ENCODE data around the gene TYK2. TPM values are rescaled to one million over a fixed set of nuclear protein-coding genes. Genes with fewer than 3 reads are reported as not detected.

TYK2 gene
- total and polyA plus RNA-seq, 2 experiments from 2014 or later: 60.4 to 85.5 TPM

- Histone ChIP-seq H2AFZ (no peak overlapping the region), H3K4me1 (ENCODE audit: insufficient read depth) (peaks cover 17% of the 10 kb centered on the region), H3K79me2 (ENCODE audit: insufficient read depth) (peaks cover 72% of the 10 kb centered on the region), H3F3A (ENCODE audit: insufficient read depth) (no peaks in the 10 kb centered on the region), H3K9me2 (ENCODE audit: insufficient read depth) (no peaks in the 10 kb centered on the region), H3K4me2 (ENCODE audit: unreplicated experiment) (no peak overlapping the region), H3K27ac (no peak overlapping the region), H3K9me3 (ENCODE audit: low read depth) (no peaks in the 10 kb centered on the region), H3K27me3 (replicated peaks; ENCODE audit: insufficient read depth) (no peaks in the 10 kb centered on the region), H3K36me3 (ENCODE audit: low read depth) (peaks cover 10% of the 10 kb centered on the region; the same call in 1 of the 2 replicates), H3K4me3 (no peak overlapping the region), H3K9ac (no peak overlapping the region), H4K20me1 (ENCODE audit: insufficient read depth) (no peaks in the 10 kb centered on the region; the same call in 1 of the 2 replicates)
- no peak for TF ChIP-seq EZH2 (IDR thresholded peaks at IDR 0.05; ENCODE audit: insufficient read depth, poor library complexity, severe bottlenecking)
- WGBS, 2 experiments (ENCODE audit: low coverage in 1 of 2, low lambda C conversion rate in 2 of 2, missing lambda C conversion rate in 2 of 2): 89 to 91% methylated on average over 9 of the region's 9 CpGs
- in situ Hi-C loops (cut with MboI): loop anchor here (25.0 kb wide), 1 partner anchor 462 kb away; the partner anchor contains the start of gene OLFM2
- no peak for DNase-seq
Measured at GRCh38 chr19:10398819-10399218, 18.4 kb upstream of the TYK2 start.

GRCh38 chr19:10395917-10396316 is 15.5 kb upstream of the TYK2 start:
- in situ Hi-C loops (cut with MboI): loop anchor here (25.0 kb wide), 1 partner anchor 459 kb away; the partner anchor contains the start of gene OLFM2

GRCh38 chr19:10395436-10395835 is 15.1 kb upstream of the TYK2 start:
- Histone ChIP-seq H3K4me3 (no peak overlapping the region), H3K9ac (no peak overlapping the region), H3K27ac (no peak overlapping the region), H3F3A (ENCODE audit: insufficient read depth) (0 out of 2 replicates have a peak, but pooled peaks cover 6% of the 10 kb centered on the region), H3K79me2 (ENCODE audit: insufficient read depth) (peaks cover 43% of the 10 kb centered on the region), H3K4me2 (ENCODE audit: unreplicated experiment) (no peak overlapping the region), H4K20me1 (ENCODE audit: insufficient read depth) (no peaks in the 10 kb centered on the region), H3K4me1 (ENCODE audit: insufficient read depth) (0 out of 2 replicates have a peak, but pooled peaks cover 2% of the 10 kb centered on the region), H3K9me3 (ENCODE audit: low read depth) (no peaks in the 10 kb centered on the region), H2AFZ (no peak overlapping the region), H3K9me2 (ENCODE audit: insufficient read depth) (no peaks in the 10 kb centered on the region), H3K27me3 (replicated peaks; ENCODE audit: insufficient read depth) (no peaks in the 10 kb centered on the region), H3K36me3 (ENCODE audit: low read depth) (peaks cover 16% of the 10 kb centered on the region; the same call in 1 of the 2 replicates)
- in situ Hi-C loops (cut with MboI): loop anchor here (25.0 kb wide), 1 partner anchor 458 kb away; the partner anchor contains the start of gene OLFM2
- 95 to 100% methylated on average over 7 to 26 of the region's 26 CpGs for WGBS, 2 experiments (ENCODE audit: low coverage in 1 of 2, low lambda C conversion rate in 2 of 2, missing lambda C conversion rate in 2 of 2)
- TF ChIP-seq EZH2phosphoT487 (IDR thresholded peaks at IDR 0.05; ENCODE audit: insufficient read depth, low read depth): no peak
- no peak for TF ChIP-seq EZH2 (IDR thresholded peaks at IDR 0.05; ENCODE audit: insufficient read depth, poor library complexity, severe bottlenecking)
- no peak for DNase-seq

More at GRCh38 chr19:10395917-10396316, 15.5 kb upstream of the TYK2 start:
- 0 out of 2 replicates have a peak, but pooled peaks cover 7% of the 10 kb centered on the region for H3K4me1 ChIP-seq (ENCODE audit: insufficient read depth)
- WGBS, 2 experiments (ENCODE audit: low coverage in 1 of 2, low lambda C conversion rate in 2 of 2, missing lambda C conversion rate in 2 of 2): 86 to 92% methylated on average over 22 to 24 of the region's 24 CpGs
- H4K20me1 ChIP-seq (ENCODE audit: insufficient read depth): no peaks in the 10 kb centered on the region; the same call in 1 of the 2 replicates
- H3K4me3 ChIP-seq: no peak overlapping the region
- no peak overlapping the region for H2AFZ ChIP-seq
- no peak overlapping the region for H3K4me2 ChIP-seq (ENCODE audit: unreplicated experiment)
- H3K27me3 ChIP-seq (replicated peaks; ENCODE audit: insufficient read depth): no peaks in the 10 kb centered on the region
- no peak for DNase-seq
- H3K36me3 ChIP-seq (ENCODE audit: low read depth): peaks cover 16% of the 10 kb centered on the region; the same call in 1 of the 2 replicates
- H3K79me2 ChIP-seq (ENCODE audit: insufficient read depth): peaks cover 48% of the 10 kb centered on the region
- no peak overlapping the region for H3K9ac ChIP-seq
- no peaks in the 10 kb centered on the region for H3K9me2 ChIP-seq (ENCODE audit: insufficient read depth)
- no peaks in the 10 kb centered on the region for H3K9me3 ChIP-seq (ENCODE audit: low read depth)
- 0 out of 2 replicates have a peak, but pooled peaks cover 6% of the 10 kb centered on the region for H3F3A ChIP-seq (ENCODE audit: insufficient read depth)
- TF ChIP-seq EZH2phosphoT487 (IDR thresholded peaks at IDR 0.05; ENCODE audit: insufficient read depth, low read depth) (no peak), EZH2 (IDR thresholded peaks at IDR 0.05; ENCODE audit: insufficient read depth, poor library complexity, severe bottlenecking) (no peak)
- H3K27ac ChIP-seq: no peak overlapping the region

GRCh38 chr19:10395003-10395402 is 14.6 kb upstream of the TYK2 start:
- Histone ChIP-seq H4K20me1 (ENCODE audit: insufficient read depth) (no peaks in the 10 kb centered on the region), H3K9me3 (ENCODE audit: low read depth) (no peaks in the 10 kb centered on the region), H3K79me2 (ENCODE audit: insufficient read depth) (peaks cover 38% of the 10 kb centered on the region), H2AFZ (no peak overlapping the region), H3K9me2 (ENCODE audit: insufficient read depth) (no peaks in the 10 kb centered on the region), H3K36me3 (ENCODE audit: low read depth) (peaks cover 16% of the 10 kb centered on the region; the same call in 1 of the 2 replicates), H3K4me2 (ENCODE audit: unreplicated experiment) (no peak overlapping the region), H3K9ac (no peak overlapping the region), H3K27ac (no peak overlapping the region), H3F3A (ENCODE audit: insufficient read depth) (0 out of 2 replicates have a peak, but pooled peaks cover 6% of the 10 kb centered on the region), H3K4me1 (ENCODE audit: insufficient read depth) (no peaks in the 10 kb centered on the region), H3K4me3 (no peak overlapping the region), H3K27me3 (replicated peaks; ENCODE audit: insufficient read depth) (no peaks in the 10 kb centered on the region)
- DNase-seq: no peak
- in situ Hi-C loops (cut with MboI): loop anchor here (25.0 kb wide), 1 partner anchor 458 kb away; the partner anchor contains the start of gene OLFM2
- TF ChIP-seq EZH2phosphoT487 (IDR thresholded peaks at IDR 0.05; ENCODE audit: insufficient read depth, low read depth) (no peak), EZH2 (IDR thresholded peaks at IDR 0.05; ENCODE audit: insufficient read depth, poor library complexity, severe bottlenecking) (no peak)
- 82 to 83% methylated on average over 12 of the region's 12 CpGs for WGBS, 2 experiments (ENCODE audit: low coverage in 1 of 2, low lambda C conversion rate in 2 of 2, missing lambda C conversion rate in 2 of 2)
